Left renal pelvis (tissue), 4 donors: Measurements from ENCODE around the gene D2HGDH. TPM values are rescaled to one million over a fixed set of nuclear protein-coding genes. Genes with fewer than 3 reads are reported as not detected.
"Not testable (repeated sequence)": the region's sequence is repeated elsewhere in the genome, so short reads cannot be mapped to it uniquely, and the experiment has no call there.

Source experiments
- DNase-seq, 4 donors: peaks; one replicate each; pipeline ENCODE4 v3.0.0-alpha.2; 2013; ENCODE audit warnings: low read depth in 4 of 4, low spot score in 3 of 4
- polyA plus RNA-seq, 4 donors: library from polyadenylated mRNA; unstranded; fragments of 120-200 nt; gene quantifications; one replicate each; pipeline ENCODE4 v1.2.1, GENCODE V29; 2013; ENCODE audit not compliant: insufficient read length in 4 of 4

D2HGDH gene
- polyA plus RNA-seq, 4 donors, result 18.5 to 54.0 (median 33.1) TPM

- no peak for DNase-seq
Observed at GRCh38 chr2:241746084-241746483, 11.7 kb downstream of the D2HGDH start.

- no peak for DNase-seq
Observed at GRCh38 chr2:241748468-241749256, 14.2 kb downstream of the D2HGDH start.

GRCh38 chr2:241750076-241750840 lies 15.8 kb downstream of the D2HGDH start:
- no peak for DNase-seq

- DNase-seq, result no peak
Observed at GRCh38 chr2:241751152-241751551, 16.7 kb downstream of the D2HGDH start.

- DNase-seq, result no peak
Observed at GRCh38 chr2:241751776-241752175, 17.3 kb downstream of the D2HGDH start.

- no peak for DNase-seq
Observed at GRCh38 chr2:241752253-241752652, 17.8 kb downstream of the D2HGDH start.

GRCh38 chr2:241752689-241753276 lies 18.4 kb downstream of the D2HGDH start:
- DNase-seq, result no peak

- DNase-seq, result no peak
Observed at GRCh38 chr2:241753493-241753892, 19.1 kb downstream of the D2HGDH start.

- DNase-seq, result no peak
Observed at GRCh38 chr2:241754042-241754441, 19.6 kb downstream of the D2HGDH start.

GRCh38 chr2:241755166-241755565 lies 20.7 kb downstream of the D2HGDH start:
- no peak for DNase-seq

- no peak for DNase-seq
Observed at GRCh38 chr2:241755777-241756176, 21.3 kb downstream of the D2HGDH start.

GRCh38 chr2:241759067-241759807 lies 24.8 kb downstream of the D2HGDH start:
- no peak for DNase-seq

- DNase-seq, result not testable (repeated sequence)
Observed at GRCh38 chr2:241759893-241760292, 25.5 kb downstream of the D2HGDH start.

- no peak for DNase-seq
Observed at GRCh38 chr2:241760301-241760771, 25.9 kb downstream of the D2HGDH start.

- DNase-seq, result no peak
Observed at GRCh38 chr2:241762321-241762932, 28.0 kb downstream of the D2HGDH start.

- no peak for DNase-seq
Observed at GRCh38 chr2:241762933-241763369, 28.5 kb downstream of the D2HGDH start.

GRCh38 chr2:241763551-241764274 lies 29.3 kb downstream of the D2HGDH start:
- no peak for DNase-seq

- no peak for DNase-seq
Observed at GRCh38 chr2:241764275-241765241, 30.1 kb downstream of the D2HGDH start.
